Mesenchymal stem cell (in vitro differentiated cells and primary cell): Measurements from ENCODE around the gene NES.
A peak's percentile ranks its signal among the peaks of the same experiment; 100 is the strongest.

Experiments
- DNase-seq: peaks from one replicate; pipeline ENCODE4 v3.0.0-alpha.2; 2013
- H2AFZ ChIP-seq: one replicate; pipeline ENCODE4 v1.6.1; 2013; ENCODE audit warnings: low read depth, mild to moderate bottlenecking, control low read depth, inconsistent platforms, low read length, moderate library complexity
- H2AK5ac ChIP-seq: 2 replicates; pipeline ENCODE4 v1.6.1; 2013; ENCODE audit warnings: low read length, moderate library complexity, mild to moderate bottlenecking, inconsistent platforms; ENCODE audit not compliant: severe bottlenecking
- H2BK120ac ChIP-seq: one replicate; pipeline ENCODE4 v1.6.1; 2013; ENCODE audit warnings: low read depth, mild to moderate bottlenecking, inconsistent platforms, low read length, moderate library complexity
- H2BK12ac ChIP-seq, 2 experiments: one replicate each; pipeline ENCODE4 v1.6.1; 2013; ENCODE audit warnings: inconsistent platforms in 2 of 2, low read length in 2 of 2, mild to moderate bottlenecking in 2 of 2, moderate library complexity in 2 of 2, control low read depth in 1 of 2
- H2BK15ac ChIP-seq: one replicate; pipeline ENCODE4 v1.6.1; 2013; ENCODE audit warnings: mild to moderate bottlenecking, low read depth, inconsistent platforms; ENCODE audit not compliant: poor library complexity, severe bottlenecking
- H2BK5ac ChIP-seq: 2 replicates; pipeline ENCODE4 v1.6.1; 2013; ENCODE audit warnings: low read depth, mild to moderate bottlenecking, low read length, control low read depth, inconsistent platforms; ENCODE audit not compliant: poor library complexity, severe bottlenecking
- H3K14ac ChIP-seq, 2 experiments: one replicate each; pipeline ENCODE4 v1.6.1; 2013; ENCODE audit warnings: inconsistent platforms in 2 of 2, low read length in 2 of 2, control low read depth in 1 of 2, mild to moderate bottlenecking in 1 of 2, moderate library complexity in 1 of 2
- H3K18ac ChIP-seq, 2 experiments: one replicate each; pipeline ENCODE4 v1.6.1; 2013; ENCODE audit warnings: inconsistent platforms in 2 of 2, low read length in 2 of 2, control low read depth in 1 of 2, low read depth in 1 of 2, mild to moderate bottlenecking in 1 of 2
- H3K23ac ChIP-seq, 2 experiments: one replicate each; pipeline ENCODE4 v1.6.1; 2013; ENCODE audit warnings: inconsistent platforms in 2 of 2, low read length in 2 of 2, mild to moderate bottlenecking in 2 of 2, moderate library complexity in 2 of 2, control low read depth in 1 of 2
- H3K27ac ChIP-seq: 2 replicates; pipeline ENCODE4 v1.5.1; 2013; ENCODE audit warnings: mild to moderate bottlenecking, moderate library complexity, low read length, control low read depth, inconsistent platforms; ENCODE audit not compliant: poor library complexity, severe bottlenecking
- H3K27me3 ChIP-seq, 2 experiments: 2 replicates each; pipeline versions ENCODE4 v1.6.1 to v1.7.0; 2013; ENCODE audit warnings: low read length in 2 of 2, mild to moderate bottlenecking in 2 of 2, moderate library complexity in 2 of 2, control low read depth in 1 of 2, inconsistent platforms in 1 of 2; ENCODE audit not compliant: control insufficient read depth in 1 of 2, insufficient read depth in 1 of 2
- H3K36me3 ChIP-seq, 2 experiments: 2 replicates each; pipeline versions ENCODE4 v1.6.1 to v1.7.0; 2013; ENCODE audit warnings: low read length in 2 of 2, control low read depth in 1 of 2, inconsistent platforms in 1 of 2, low read depth in 1 of 2, mild to moderate bottlenecking in 1 of 2; ENCODE audit not compliant: insufficient read depth in 2 of 2, control insufficient read depth in 1 of 2
- H3K4ac ChIP-seq, 2 experiments: one replicate each; pipeline ENCODE4 v1.6.1; 2013; ENCODE audit warnings: inconsistent platforms in 2 of 2, low read length in 2 of 2, mild to moderate bottlenecking in 2 of 2, moderate library complexity in 2 of 2, control low read depth in 1 of 2, low read depth in 1 of 2
- H3K4me1 ChIP-seq: 2 replicates; pipeline ENCODE4 v1.6.1; 2013; ENCODE audit warnings: low read depth, low read length, control low read depth; ENCODE audit not compliant: control insufficient read depth, insufficient read depth
- H3K4me2 ChIP-seq: 2 replicates; pipeline ENCODE4 v1.6.1; 2013; ENCODE audit warnings: low read length, mild to moderate bottlenecking, inconsistent platforms; ENCODE audit not compliant: poor library complexity, severe bottlenecking
- H3K4me3 ChIP-seq, 2 experiments: 2 replicates each; pipeline versions ENCODE4 v1.5.1 to v1.7.0; 2013; ENCODE audit warnings: low read length in 2 of 2, mild to moderate bottlenecking in 2 of 2, control low read depth in 1 of 2, low read depth in 1 of 2; ENCODE audit not compliant: insufficient read depth in 1 of 2
- H3K79me1 ChIP-seq: replicated peaks from 2 replicates; pipeline ENCODE4 v1.6.1; 2013; ENCODE audit warnings: mild to moderate bottlenecking, control low read depth, low read length, inconsistent platforms; ENCODE audit not compliant: poor library complexity, severe bottlenecking
- H3K9ac ChIP-seq: 2 replicates; pipeline ENCODE4 v1.7.0; 2013; ENCODE audit warnings: mild to moderate bottlenecking, low read length, moderate library complexity
- H3K9me3 ChIP-seq: 2 replicates; pipeline ENCODE4 v1.7.0; 2013; ENCODE audit warnings: mild to moderate bottlenecking, low read length; ENCODE audit not compliant: control insufficient read depth
- H4K8ac ChIP-seq: one replicate; pipeline ENCODE4 v1.6.1; 2013; ENCODE audit warnings: inconsistent platforms, mild to moderate bottlenecking, low read length, moderate library complexity
- H4K91ac ChIP-seq: one replicate; pipeline ENCODE4 v1.6.1; 2013; ENCODE audit warnings: mild to moderate bottlenecking, low read length, inconsistent platforms
- WGBS: methylation state at CpG from one replicate; pipeline ENCODE4 v1.1.7; 2013; ENCODE audit warnings: mixed read lengths; 5-methylcytosine and 5-hydroxymethylcytosine counted together

The NES gene

GRCh38 chr1:156668801-156669637, 8.2 kb downstream of the NES start:
- WGBS, result 62% methylated on average over 17 of the region's 17 CpGs
- H4K91ac ChIP-seq, result peak overlapping the region; percentile 91

GRCh38 chr1:156667968-156668709, 9.1 kb downstream of the NES start:
- Histone ChIP-seq H3K4ac (peak overlapping the region; percentile 68 to 90), H3K4me3 (no peak overlapping the region), H2AK5ac (no peak overlapping the region), H3K18ac (peak overlapping the region; percentile 65 to 97), H2BK5ac (no peak overlapping the region), H3K79me1 (peaks cover 5% of the 10 kb centered on the region), H3K14ac (peak overlapping the region in 1 of 2 experiments; percentile 69), H3K9ac (peak overlapping the region; percentile 67), H3K4me1 (peaks cover 40% of the 10 kb centered on the region), H2AFZ (no peak overlapping the region), H3K27me3 (no peaks in the 10 kb centered on the region), H3K4me2 (no peak overlapping the region), H3K36me3 (peaks cover 23 to 32% of the 10 kb centered on the region in 2 experiments), H3K9me3 (no peaks in the 10 kb centered on the region), H4K8ac (peak overlapping the region; percentile 93), H3K23ac (no peak overlapping the region), H3K27ac (no peak overlapping the region), H2BK120ac (peak overlapping the region; percentile 74), H2BK15ac (no peak overlapping the region), H4K91ac (peak overlapping the region; percentile 71), H2BK12ac (peak overlapping the region; percentile 4 to 96)
- DNase-seq, result no peak
- WGBS, result 67% methylated on average over 7 of the region's 9 CpGs

More at GRCh38 chr1:156668801-156669637, 8.2 kb downstream of the NES start:
- peak overlapping the region; percentile 73 to 97 for H3K18ac ChIP-seq
- H3K79me1 ChIP-seq, result peaks cover 9% of the 10 kb centered on the region
- H3K4me1 ChIP-seq, result peaks cover 41% of the 10 kb centered on the region
- peak overlapping the region; percentile 63 for H2BK15ac ChIP-seq
- no peaks in the 10 kb centered on the region for H3K9me3 ChIP-seq
- H2AFZ ChIP-seq, result no peak overlapping the region
- DNase-seq, result no peak
- no peak overlapping the region for H3K4me3 ChIP-seq
- H4K8ac ChIP-seq, result peak overlapping the region; percentile 76
- peak overlapping the region in 1 of 2 experiments; percentile 89 for H3K14ac ChIP-seq
- H2BK120ac ChIP-seq, result no peak overlapping the region
- peaks cover 29 to 39% of the 10 kb centered on the region in 2 experiments for H3K36me3 ChIP-seq
- peak overlapping the region; percentile 43 to 94 for H2BK12ac ChIP-seq
- no peak overlapping the region for H3K4me2 ChIP-seq
- H2BK5ac ChIP-seq, result no peak overlapping the region
- peak overlapping the region in 1 of 2 experiments; percentile 4 for H3K4ac ChIP-seq
- H2AK5ac ChIP-seq, result no peak overlapping the region
- H3K27ac ChIP-seq, result no peak overlapping the region
- H3K9ac ChIP-seq, result no peak overlapping the region
- no peaks in the 10 kb centered on the region for H3K27me3 ChIP-seq
- peak overlapping the region in 1 of 2 experiments; percentile 71 for H3K23ac ChIP-seq

GRCh38 chr1:156667610-156667967, 9.6 kb downstream of the NES start:
- H4K8ac ChIP-seq, result peak overlapping the region; percentile 93
- H2BK15ac ChIP-seq, result no peak overlapping the region
- H3K4me3 ChIP-seq, result no peak overlapping the region
- no peaks in the 10 kb centered on the region for H3K79me1 ChIP-seq
- H3K23ac ChIP-seq, result no peak overlapping the region
- H3K4me2 ChIP-seq, result no peak overlapping the region
- peak; percentile 50 for DNase-seq
- H3K36me3 ChIP-seq, result peaks cover 17 to 27% of the 10 kb centered on the region in 2 experiments
- peak overlapping the region; percentile 68 to 90 for H3K4ac ChIP-seq
- H4K91ac ChIP-seq, result peak overlapping the region; percentile 77
- H2AFZ ChIP-seq, result no peak overlapping the region
- H3K18ac ChIP-seq, result peak overlapping the region; percentile 65 to 97
- H3K4me1 ChIP-seq, result peaks cover 43% of the 10 kb centered on the region
- no peaks in the 10 kb centered on the region for H3K27me3 ChIP-seq
- no peak overlapping the region for H2AK5ac ChIP-seq
- H3K27ac ChIP-seq, result no peak overlapping the region
- H3K9me3 ChIP-seq, result no peaks in the 10 kb centered on the region
- H2BK12ac ChIP-seq, result peak overlapping the region; percentile 95 to 96
- peak overlapping the region in 1 of 2 experiments; percentile 69 for H3K14ac ChIP-seq
- WGBS, result 42% methylated on average over 4 of the region's 5 CpGs
- H3K9ac ChIP-seq, result peak overlapping the region; percentile 67
- H2BK5ac ChIP-seq, result no peak overlapping the region
- H2BK120ac ChIP-seq, result peak overlapping the region; percentile 69
